Measurements from ENCODE around the gene TRIM33.
A peak's percentile ranks its signal among the peaks of the same experiment; 100 is the strongest.

Gene TRIM33

GRCh38 chr1:114503916-114504422 lies 7.0 kb downstream of the TRIM33 start:
- H3K4me3 ChIP-seq (ENCODE audit: low read length) = no peak overlapping the region
- TF ChIP-seq CTCF (conservative IDR thresholded peaks at IDR 0.05; ENCODE audit: low read length) = no peak
- no peak for DNase-seq (ENCODE audit: low read depth)

- no peak for DNase-seq (ENCODE audit: low read depth)
- TF ChIP-seq CTCF (conservative IDR thresholded peaks at IDR 0.05; ENCODE audit: low read length) = no peak
These were observed 8.9 kb downstream of the TRIM33 start for GRCh38 chr1:114502080-114502479.

GRCh38 chr1:114499478-114499877 lies 11.5 kb downstream of the TRIM33 start:
- H3K4me3 ChIP-seq (ENCODE audit: low read length) = no peak overlapping the region
- no peak for DNase-seq (ENCODE audit: low read depth)
- TF ChIP-seq CTCF (conservative IDR thresholded peaks at IDR 0.05; ENCODE audit: low read length) = no peak

More at GRCh38 chr1:114502080-114502479, 8.9 kb downstream of the TRIM33 start:
- H3K4me3 ChIP-seq (ENCODE audit: low read length) = no peak overlapping the region

GRCh38 chr1:114496089-114496488 lies 14.9 kb downstream of the TRIM33 start:
- peak; percentile 24 for DNase-seq (ENCODE audit: low read depth)
- TF ChIP-seq CTCF (conservative IDR thresholded peaks at IDR 0.05; ENCODE audit: low read length) = no peak
- H3K4me3 ChIP-seq (ENCODE audit: low read length) = no peak overlapping the region

GRCh38 chr1:114495486-114495885 lies 15.5 kb downstream of the TRIM33 start:
- DNase-seq (ENCODE audit: low read depth) = no peak
- TF ChIP-seq CTCF (conservative IDR thresholded peaks at IDR 0.05; ENCODE audit: low read length) = no peak
- H3K4me3 ChIP-seq (ENCODE audit: low read length) = no peak overlapping the region

- no peak for TF ChIP-seq CTCF (conservative IDR thresholded peaks at IDR 0.05; ENCODE audit: low read length)
- no peak for DNase-seq (ENCODE audit: low read depth)
- H3K4me3 ChIP-seq (ENCODE audit: low read length) = no peak overlapping the region
These were observed 18.0 kb downstream of the TRIM33 start for GRCh38 chr1:114492978-114493377.

- no peak for TF ChIP-seq CTCF (conservative IDR thresholded peaks at IDR 0.05; ENCODE audit: low read length)
- no peak overlapping the region for H3K4me3 ChIP-seq (ENCODE audit: low read length)
- DNase-seq (ENCODE audit: low read depth) = no peak
These were observed 20.7 kb downstream of the TRIM33 start for GRCh38 chr1:114490274-114490693.

All from AG10803 (cell line).